Sigmoid colon (tissue), 4 donors: ENCODE measurements around the gene MFSD6.

Experiments used
- POLR2A ChIP-seq, 2 donors: fragments of 450-650 bp; IDR thresholded peaks; one replicate each; pipeline ENCODE4 v1.6.1; 2016; ENCODE audit warnings: antibody characterized with exemption in 2 of 2, mild to moderate bottlenecking in 2 of 2, moderate library complexity in 2 of 2
- POLR2AphosphoS5 ChIP-seq, 4 donors: sonication (generic); formaldehyde crosslinking; IDR thresholded peaks; one replicate each; pipeline ENCODE4 v1.6.1; 2017; ENCODE audit warnings: antibody characterized with exemption in 4 of 4
- TF ChIP-seq, protein P1 (sequence below), 4 experiments: fragments of 450-650 bp in 3 of 4; fragments of 200-600 bp in 1 of 4; IDR thresholded peaks; one replicate each; pipeline ENCODE4 v1.5.1; 2016 to 2019; ENCODE audit warnings: antibody characterized with exemption in 4 of 4, mild to moderate bottlenecking in 3 of 4, moderate library complexity in 2 of 4

DNA sequence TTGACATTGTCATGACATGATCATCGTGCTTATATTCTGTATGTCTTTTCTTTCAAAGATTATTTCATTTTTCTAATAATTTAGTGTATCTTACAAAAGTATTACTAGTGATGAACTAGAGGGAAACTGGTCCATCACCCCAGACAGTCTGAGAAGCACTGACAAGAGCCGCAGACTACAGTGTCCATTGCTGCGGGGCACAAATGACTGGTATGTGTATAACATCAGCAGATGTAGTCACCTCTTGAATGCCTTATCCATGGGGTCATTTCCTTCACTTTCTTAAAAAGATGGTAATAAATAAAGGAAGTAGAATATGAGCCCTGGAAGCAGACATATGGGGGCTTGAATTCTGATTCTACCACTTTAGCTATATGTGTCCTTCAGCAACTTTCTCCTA is 96.8 kb downstream of the MFSD6 start:
- TF ChIP-seq, protein P1, sequence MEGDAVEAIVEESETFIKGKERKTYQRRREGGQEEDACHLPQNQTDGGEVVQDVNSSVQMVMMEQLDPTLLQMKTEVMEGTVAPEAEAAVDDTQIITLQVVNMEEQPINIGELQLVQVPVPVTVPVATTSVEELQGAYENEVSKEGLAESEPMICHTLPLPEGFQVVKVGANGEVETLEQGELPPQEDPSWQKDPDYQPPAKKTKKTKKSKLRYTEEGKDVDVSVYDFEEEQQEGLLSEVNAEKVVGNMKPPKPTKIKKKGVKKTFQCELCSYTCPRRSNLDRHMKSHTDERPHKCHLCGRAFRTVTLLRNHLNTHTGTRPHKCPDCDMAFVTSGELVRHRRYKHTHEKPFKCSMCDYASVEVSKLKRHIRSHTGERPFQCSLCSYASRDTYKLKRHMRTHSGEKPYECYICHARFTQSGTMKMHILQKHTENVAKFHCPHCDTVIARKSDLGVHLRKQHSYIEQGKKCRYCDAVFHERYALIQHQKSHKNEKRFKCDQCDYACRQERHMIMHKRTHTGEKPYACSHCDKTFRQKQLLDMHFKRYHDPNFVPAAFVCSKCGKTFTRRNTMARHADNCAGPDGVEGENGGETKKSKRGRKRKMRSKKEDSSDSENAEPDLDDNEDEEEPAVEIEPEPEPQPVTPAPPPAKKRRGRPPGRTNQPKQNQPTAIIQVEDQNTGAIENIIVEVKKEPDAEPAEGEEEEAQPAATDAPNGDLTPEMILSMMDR (IDR thresholded peaks at IDR 0.05): no peak
- TF ChIP-seq POLR2AphosphoS5 (IDR thresholded peaks at IDR 0.05) (no peak), POLR2A (IDR thresholded peaks at IDR 0.05) (no peak)
